A549 (cell line): ENCODE data around the gene ADISSP.

Experiments
- NPAS2 ChIP-seq: fragments of 250-450 bp; sonication (Bioruptor Pico); IDR thresholded peaks from 2 replicates; pipeline ENCODE4 v1.8.0; 2022; ENCODE audit warnings: mild to moderate bottlenecking, moderate library complexity, borderline replicate concordance
- RCOR1 ChIP-seq: fragments of 150-350 bp; IDR thresholded peaks from 2 replicates; pipeline ENCODE4 v1.6.1; 2014; ENCODE audit warnings: antibody characterized with exemption, low read length, low read depth
- TP53 ChIP-seq: fragments of 250-450 bp; sonication (Bioruptor Pico); IDR thresholded peaks from 2 replicates; pipeline ENCODE4 v1.5.0; 2021; ENCODE audit warnings: mild to moderate bottlenecking, moderate library complexity

DNA sequence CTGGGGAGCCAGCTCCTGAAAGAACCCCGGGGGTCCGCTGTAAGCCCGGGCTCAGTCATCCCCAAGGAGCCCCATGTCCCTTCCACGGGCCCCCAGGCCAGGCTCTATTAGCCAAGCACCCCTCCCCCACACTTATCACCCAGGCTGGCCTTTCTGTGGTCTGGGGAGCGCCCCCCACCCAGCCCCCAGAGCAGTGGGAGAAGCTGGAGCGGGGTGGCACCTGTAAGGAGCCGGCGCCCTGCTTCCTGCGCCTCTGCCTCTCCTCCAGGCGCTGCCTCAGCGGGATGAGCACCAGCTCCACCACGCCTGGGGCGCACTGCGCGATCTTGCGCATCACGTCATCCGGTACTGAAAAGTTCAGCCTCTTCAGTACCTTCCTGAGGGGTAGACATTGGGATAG is 11.4 kb upstream of the ADISSP start:
- TF ChIP-seq NPAS2 (no peak), TP53 (CRISPR knock-in tag) (no peak), RCOR1 (no peak)
